ENCODE data around the gene DPM2.

DNA sequence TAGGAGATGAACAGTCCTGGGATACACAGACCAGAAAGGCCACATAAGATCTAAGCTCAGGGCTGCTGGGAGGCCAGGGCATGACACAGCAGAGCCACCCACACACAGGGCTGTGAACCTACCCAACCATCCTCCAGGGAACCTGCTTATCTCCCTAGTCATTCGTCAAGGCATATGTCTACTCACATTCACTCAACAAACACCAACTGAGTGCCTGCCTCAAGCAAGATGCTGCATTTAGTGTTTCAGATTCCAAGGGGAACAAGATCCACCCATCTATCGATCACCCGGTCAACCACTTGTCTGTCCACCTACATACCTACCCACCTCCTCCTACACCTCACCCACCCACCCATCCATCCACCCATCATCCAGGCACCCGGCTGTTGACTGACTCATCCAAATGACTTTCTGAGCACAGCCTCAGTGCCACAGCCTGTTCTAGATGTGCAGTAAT is 1.9 kb downstream of the DPM2 start:
- no peak for TF ChIP-seq BHLHE40 (IDR thresholded peaks at IDR 0.05; ENCODE audit: borderline replicate concordance)
- no peak for TF ChIP-seq L3MBTL2 (conservative IDR thresholded peaks at IDR 0.05)

Measured in HEK293T (cell line).